Measurements from ENCODE around the gene KCTD5. TPM values are rescaled to one million over a fixed set of nuclear protein-coding genes. Genes with fewer than 3 reads are reported as not detected.
A peak's percentile ranks its signal among the peaks of the same experiment; 100 is the strongest.

Gene KCTD5
- total and polyA plus RNA-seq, 2 experiments from 2014 or later = 31.5 to 32.2 TPM

GRCh38 chr16:2749476-2749875 is 67.2 kb downstream of the KCTD5 start:
- TF ChIP-seq EZH2phosphoT487 (IDR thresholded peaks at IDR 0.05; ENCODE audit: low read depth, severe bottlenecking, unreplicated experiment) (no peak), CTCF (IDR thresholded peaks at IDR 0.05; ENCODE audit: poor library complexity) (no peak), EZH2 (IDR thresholded peaks at IDR 0.05; ENCODE audit: borderline replicate concordance) (no peak)
- Histone ChIP-seq H3K27ac (no peak overlapping the region), H3K36me3 (replicated peaks; ENCODE audit: insufficient read depth, low read depth) (no peaks in the 10 kb centered on the region), H3K4me2 (no peak overlapping the region), H3K79me2 (peaks cover 31% of the 10 kb centered on the region), H3K9me3 (ENCODE audit: low read depth) (no peaks in the 10 kb centered on the region), H3K4me3 (no peak overlapping the region), H2AFZ (no peak overlapping the region), H3K4me1 (ENCODE audit: insufficient read depth) (peaks cover 11% of the 10 kb centered on the region), H3K27me3 (no peaks in the 10 kb centered on the region), H3K9me2 (replicated peaks; ENCODE audit: insufficient read depth) (no peaks in the 10 kb centered on the region), H4K20me1 (ENCODE audit: insufficient read depth, poor library complexity, severe bottlenecking) (peaks cover 16% of the 10 kb centered on the region)
- DNase-seq (ENCODE audit: low spot score) = no peak
- 99% methylated on average over 5 of the region's 5 CpGs for WGBS (ENCODE audit: low lambda C conversion rate, missing lambda C conversion rate)

GRCh38 chr16:2749936-2750335 is 67.6 kb downstream of the KCTD5 start:
- H3K27ac ChIP-seq = no peak overlapping the region
- no peak overlapping the region for H3K4me2 ChIP-seq
- no peak overlapping the region for H3K4me3 ChIP-seq
- no peaks in the 10 kb centered on the region for H3K36me3 ChIP-seq (replicated peaks; ENCODE audit: insufficient read depth, low read depth)
- no peaks in the 10 kb centered on the region for H3K9me3 ChIP-seq (ENCODE audit: low read depth)
- TF ChIP-seq EZH2 (IDR thresholded peaks at IDR 0.05; ENCODE audit: borderline replicate concordance) (no peak), CTCF (IDR thresholded peaks at IDR 0.05; ENCODE audit: poor library complexity) (no peak), EZH2phosphoT487 (IDR thresholded peaks at IDR 0.05; ENCODE audit: low read depth, severe bottlenecking, unreplicated experiment) (no peak)
- peaks cover 15% of the 10 kb centered on the region for H3K4me1 ChIP-seq (ENCODE audit: insufficient read depth)
- 100% methylated on average over 6 of the region's 6 CpGs for WGBS (ENCODE audit: low lambda C conversion rate, missing lambda C conversion rate)
- peaks cover 36% of the 10 kb centered on the region for H3K79me2 ChIP-seq
- peaks cover 21% of the 10 kb centered on the region for H4K20me1 ChIP-seq (ENCODE audit: insufficient read depth, poor library complexity, severe bottlenecking)
- no peaks in the 10 kb centered on the region for H3K9me2 ChIP-seq (replicated peaks; ENCODE audit: insufficient read depth)
- H3K27me3 ChIP-seq = no peaks in the 10 kb centered on the region
- H2AFZ ChIP-seq = no peak overlapping the region
- DNase-seq (ENCODE audit: low spot score) = no peak

GRCh38 chr16:2751577-2752034 is 69.3 kb downstream of the KCTD5 start:
- Histone ChIP-seq H3K4me3 (peak overlapping the region; percentile 7), H3K27me3 (no peaks in the 10 kb centered on the region), H3K9me2 (replicated peaks; ENCODE audit: insufficient read depth) (no peaks in the 10 kb centered on the region), H3K36me3 (replicated peaks; ENCODE audit: insufficient read depth, low read depth) (no peaks in the 10 kb centered on the region), H3K27ac (peak overlapping the region; percentile 98), H2AFZ (peak overlapping the region; percentile 67), H3K9me3 (ENCODE audit: low read depth) (no peaks in the 10 kb centered on the region), H3K4me1 (ENCODE audit: insufficient read depth) (peaks cover 29% of the 10 kb centered on the region), H3K79me2 (peaks cover 53% of the 10 kb centered on the region), H3K4me2 (peak overlapping the region; percentile 95), H4K20me1 (ENCODE audit: insufficient read depth, poor library complexity, severe bottlenecking) (peaks cover 37% of the 10 kb centered on the region)
- 36% methylated on average over 23 of the region's 23 CpGs for whole genome bisulfite sequencing (ENCODE audit: low lambda C conversion rate, missing lambda C conversion rate)
- TF ChIP-seq EZH2 (IDR thresholded peaks at IDR 0.05; ENCODE audit: borderline replicate concordance) (no peak), EZH2phosphoT487 (IDR thresholded peaks at IDR 0.05; ENCODE audit: low read depth, severe bottlenecking, unreplicated experiment) (no peak), CTCF (IDR thresholded peaks at IDR 0.05; ENCODE audit: poor library complexity) (no peak)
- no peak for DNase-seq (ENCODE audit: low spot score)

Data from hepatocyte (in vitro differentiated cells).